ENCODE data around the gene LIPC. TPM values are rescaled to one million over a fixed set of nuclear protein-coding genes. Genes with fewer than 3 reads are reported as not detected.
"Not testable (repeated sequence)": the region's sequence is repeated elsewhere in the genome, so short reads cannot be mapped to it uniquely, and the experiment has no call there.

The LIPC gene
- total RNA-seq, 2 donors from 2014 or later: 0.50 to 0.68 TPM

DNA sequence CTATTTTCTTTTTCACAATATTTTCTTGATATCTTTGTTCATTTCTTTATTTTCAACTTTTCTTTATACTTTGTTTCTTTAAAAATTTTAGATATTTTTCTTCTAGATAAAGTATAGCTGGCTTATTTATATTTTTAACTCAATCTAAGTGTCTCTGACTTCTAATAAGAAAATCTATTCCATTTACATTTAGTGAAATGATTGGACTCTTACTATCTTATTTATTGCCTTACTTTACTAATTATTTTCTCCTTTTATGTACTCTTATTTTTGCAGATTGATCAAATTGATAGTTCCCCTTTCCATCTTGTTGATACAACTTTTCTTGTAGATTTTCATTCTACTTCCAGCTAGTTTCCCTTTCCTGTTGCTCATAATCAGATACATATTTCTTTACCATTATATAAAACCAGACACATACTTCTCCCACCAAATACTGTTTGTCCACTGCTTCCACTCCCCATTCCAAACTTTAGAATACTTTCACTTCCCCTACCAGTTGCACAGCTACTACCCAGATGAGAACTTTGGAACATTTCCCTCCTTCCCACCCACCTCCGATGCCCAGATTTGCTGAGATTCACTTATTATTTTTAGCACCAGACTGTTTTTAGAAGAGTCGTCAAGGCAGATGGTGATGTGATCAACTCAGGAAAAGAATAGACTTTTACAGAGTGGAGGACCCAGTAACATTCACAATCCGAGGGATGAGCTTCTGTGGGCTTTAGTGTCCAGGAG lies 151.5 kb downstream of the LIPC start:
- no peak for DNase-seq
- intact Hi-C loops (cut with DNase I): no loop called here

DNA sequence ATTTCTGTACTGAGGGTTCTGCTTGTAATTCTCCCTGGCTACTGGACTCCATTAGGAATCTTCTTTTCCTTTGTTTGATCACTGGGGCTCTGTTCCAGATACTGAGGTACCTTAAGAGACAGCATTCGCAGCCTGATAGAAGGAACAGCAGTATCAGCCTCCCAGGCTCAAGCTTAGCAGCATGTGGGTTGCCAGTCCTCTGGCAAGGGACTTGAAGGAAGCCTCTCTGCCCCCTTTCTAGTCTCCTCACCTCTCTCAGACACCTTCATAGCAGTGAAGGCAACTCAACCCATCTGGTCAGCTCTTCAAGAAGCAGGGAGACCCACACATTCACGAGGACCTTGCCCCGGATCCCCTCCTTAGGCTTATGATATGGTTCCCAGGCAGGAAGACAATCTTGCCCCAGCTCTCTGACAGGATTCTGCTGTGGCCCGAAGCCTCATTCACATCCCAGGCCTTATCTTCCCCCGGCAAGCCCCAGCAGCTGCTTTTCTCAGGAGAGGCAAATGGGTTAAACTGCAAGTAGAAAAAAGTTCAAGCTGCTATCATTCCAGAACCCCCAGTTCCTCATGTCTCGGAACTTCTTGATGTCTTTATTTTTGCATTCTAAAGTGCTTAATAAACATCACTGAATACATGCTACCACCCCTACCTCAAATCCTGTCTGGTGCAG lies 153.1 kb downstream of the LIPC start:
- DNase-seq: no peak
- no peak for ATAC-seq
- intact Hi-C loops (cut with DNase I): no loop called here

More for the DNA sequence above, 151.5 kb downstream of the LIPC start:
- ATAC-seq: peak in 1 of 2 donors; percentile 26

- no peak for ATAC-seq
- no peak for DNase-seq
- intact Hi-C loops (cut with DNase I): no loop called here
Measured at GRCh38 chr15:58585693-58586443, 154.1 kb downstream of the LIPC start.

DNA sequence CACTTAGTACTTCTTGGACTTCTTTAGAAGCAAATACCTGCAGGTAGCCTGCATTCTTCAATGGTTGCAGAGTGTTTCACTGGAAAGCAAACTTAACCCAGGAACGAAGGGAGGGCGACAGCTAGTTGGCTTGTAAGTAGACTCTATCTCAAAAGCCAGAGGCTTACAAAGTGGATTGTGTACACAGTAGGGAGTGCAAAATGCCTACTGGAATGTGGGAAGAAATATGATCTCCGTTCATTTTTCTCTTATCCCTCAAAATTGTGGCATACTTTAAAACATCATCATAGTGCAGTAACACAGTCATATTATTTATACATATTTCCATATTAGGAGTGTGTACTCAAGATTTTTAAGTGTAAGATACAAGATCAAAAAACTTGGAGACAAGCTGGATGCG lies 155.7 kb downstream of the LIPC start:
- no peak for ATAC-seq
- intact Hi-C loops (cut with DNase I): no loop called here
- no peak for DNase-seq

DNA sequence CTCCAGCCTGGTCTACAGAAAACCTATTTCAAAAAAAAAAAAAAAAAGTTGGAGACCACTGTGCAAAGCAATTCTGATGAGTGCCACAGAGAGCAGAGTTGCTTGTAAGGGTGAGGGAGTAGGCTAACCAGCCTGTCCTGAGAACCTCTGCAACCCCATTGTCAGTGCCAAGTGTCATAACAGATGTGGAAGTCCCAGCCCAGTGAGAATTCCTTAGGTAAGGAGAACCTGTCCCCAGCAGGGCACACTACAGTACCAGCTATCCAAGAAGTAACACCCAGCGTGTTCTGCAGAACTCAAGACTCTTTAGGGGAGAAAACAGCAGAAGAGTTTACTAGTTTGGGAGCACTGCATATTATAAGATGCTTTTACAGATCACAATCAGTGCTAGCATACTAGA lies 156.3 kb downstream of the LIPC start:
- intact Hi-C loops (cut with DNase I): no loop called here
- no peak for ATAC-seq
- no peak for DNase-seq

DNA sequence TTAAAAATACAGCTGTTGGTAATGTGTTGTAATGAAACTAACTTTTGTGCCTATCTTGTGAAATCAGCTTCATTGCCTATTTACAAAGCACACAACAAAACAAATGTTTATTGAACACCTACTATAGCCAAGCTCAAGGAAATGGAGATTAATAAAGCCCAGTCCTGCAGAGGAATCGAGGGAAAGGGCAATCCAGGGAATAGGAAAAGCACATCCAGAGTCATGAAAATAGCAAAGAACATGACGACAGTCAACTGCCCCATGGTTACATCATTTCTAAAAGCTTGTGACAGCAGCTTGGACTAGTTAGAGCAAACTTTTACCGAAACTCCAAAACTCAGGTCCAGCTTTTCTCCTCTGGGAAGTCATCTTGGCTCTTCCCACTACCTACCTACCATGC lies 157.3 kb downstream of the LIPC start:
- DNase-seq: no peak
- intact Hi-C loops (cut with DNase I): no loop called here
- ATAC-seq: no peak

DNA sequence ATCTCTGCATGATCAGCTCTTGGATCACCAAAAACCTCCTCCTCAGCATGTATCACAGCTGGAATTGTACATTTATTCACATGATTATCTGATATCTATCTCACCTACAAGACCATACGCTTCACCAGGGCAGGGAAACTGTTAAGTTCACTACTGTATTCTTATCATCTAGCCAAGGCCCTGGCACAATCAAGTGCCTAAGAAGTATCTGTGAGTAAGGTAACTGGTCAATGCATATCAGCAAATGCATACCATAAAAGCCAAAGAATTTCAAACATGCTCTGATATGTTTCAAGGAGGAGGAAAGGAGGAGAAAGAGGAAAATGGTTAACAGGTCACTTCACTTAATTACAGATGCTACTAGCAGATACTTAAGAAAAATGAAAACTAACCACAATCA lies 158.4 kb downstream of the LIPC start:
- intact Hi-C loops (cut with DNase I): no loop called here
- DNase-seq (no peak), ATAC-seq (no peak)

GRCh38 chr15:58590926-58591325 lies 159.1 kb downstream of the LIPC start:
- intact Hi-C loops (cut with DNase I): no loop called here
- no peak for ATAC-seq
- no peak for DNase-seq

DNA sequence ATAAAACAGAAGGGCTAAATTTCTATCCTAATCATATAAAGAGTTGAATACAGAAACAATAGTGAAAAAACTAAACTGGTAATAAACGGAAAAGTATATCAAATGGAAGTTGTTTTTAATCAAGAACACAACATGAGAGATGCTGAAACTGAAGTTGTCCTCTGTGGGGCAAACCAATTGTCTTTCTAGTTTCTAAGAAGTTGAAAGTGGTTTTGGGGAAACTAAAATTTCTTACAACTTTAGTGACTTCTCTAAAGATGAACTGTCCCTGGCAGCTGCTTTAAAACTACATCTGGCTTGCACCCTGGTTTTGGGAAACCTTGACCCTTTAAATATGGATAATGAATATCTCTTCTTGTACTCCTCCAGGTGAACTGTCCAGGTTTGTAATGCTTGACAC lies 162.1 kb downstream of the LIPC start:
- DNase-seq (no peak), ATAC-seq (no peak)
- intact Hi-C loops (cut with DNase I): no loop called here

DNA sequence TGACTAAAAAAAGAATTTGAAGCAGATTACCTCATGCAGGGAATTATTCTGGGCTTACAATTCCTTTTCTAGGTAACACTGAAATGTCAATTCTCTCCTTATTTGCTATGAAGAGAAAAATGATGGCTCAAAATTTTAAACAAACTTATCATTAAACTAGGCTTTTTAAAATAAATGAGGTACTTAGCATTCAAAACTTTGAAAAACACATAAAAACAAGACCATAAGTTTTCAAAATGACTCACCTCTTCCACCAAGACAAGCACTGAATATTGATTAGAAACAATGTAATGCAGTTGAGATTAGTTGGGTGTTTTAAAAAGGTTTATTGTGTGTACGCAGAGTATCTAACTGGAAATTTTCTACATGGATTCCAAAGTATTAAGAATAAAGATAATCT lies 163.1 kb downstream of the LIPC start:
- intact Hi-C loops (cut with DNase I): no loop called here
- no peak for ATAC-seq
- DNase-seq: no peak

DNA sequence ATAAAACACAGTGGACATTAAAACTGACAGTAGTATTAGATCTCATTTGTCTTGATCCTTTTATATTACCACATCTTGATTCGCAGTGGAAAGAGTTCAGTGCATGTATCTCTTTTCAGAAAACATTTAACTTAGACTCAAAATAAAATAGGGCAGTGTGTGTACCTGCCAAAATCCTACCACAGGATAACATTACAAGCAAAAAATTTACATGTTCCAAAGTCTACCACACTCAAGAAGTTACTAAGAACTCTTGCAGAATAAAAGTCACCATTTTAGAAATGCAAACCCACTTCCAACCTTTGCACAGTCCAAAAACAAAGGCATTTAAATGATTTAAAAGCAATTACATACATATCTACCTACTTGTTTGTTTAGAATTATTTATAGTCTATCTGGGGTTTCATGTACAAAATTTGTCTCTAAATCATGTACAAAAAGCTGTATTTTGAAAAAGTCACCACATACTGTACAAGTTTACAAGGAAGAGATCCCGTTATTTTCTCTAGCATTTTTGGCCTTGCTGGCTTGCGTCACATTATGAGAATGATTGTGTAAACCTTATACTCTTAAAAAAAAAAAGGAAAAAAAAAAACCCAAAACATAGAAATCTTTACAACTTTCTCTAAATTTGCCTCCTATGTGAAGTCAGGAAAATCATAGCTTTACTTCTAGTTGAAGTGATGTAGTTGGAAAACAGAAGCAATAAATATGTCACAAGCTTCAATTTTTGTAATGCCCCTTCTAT lies 163.9 kb downstream of the LIPC start:
- intact Hi-C loops (cut with DNase I): no loop called here
- no peak for ATAC-seq
- no peak for DNase-seq

DNA sequence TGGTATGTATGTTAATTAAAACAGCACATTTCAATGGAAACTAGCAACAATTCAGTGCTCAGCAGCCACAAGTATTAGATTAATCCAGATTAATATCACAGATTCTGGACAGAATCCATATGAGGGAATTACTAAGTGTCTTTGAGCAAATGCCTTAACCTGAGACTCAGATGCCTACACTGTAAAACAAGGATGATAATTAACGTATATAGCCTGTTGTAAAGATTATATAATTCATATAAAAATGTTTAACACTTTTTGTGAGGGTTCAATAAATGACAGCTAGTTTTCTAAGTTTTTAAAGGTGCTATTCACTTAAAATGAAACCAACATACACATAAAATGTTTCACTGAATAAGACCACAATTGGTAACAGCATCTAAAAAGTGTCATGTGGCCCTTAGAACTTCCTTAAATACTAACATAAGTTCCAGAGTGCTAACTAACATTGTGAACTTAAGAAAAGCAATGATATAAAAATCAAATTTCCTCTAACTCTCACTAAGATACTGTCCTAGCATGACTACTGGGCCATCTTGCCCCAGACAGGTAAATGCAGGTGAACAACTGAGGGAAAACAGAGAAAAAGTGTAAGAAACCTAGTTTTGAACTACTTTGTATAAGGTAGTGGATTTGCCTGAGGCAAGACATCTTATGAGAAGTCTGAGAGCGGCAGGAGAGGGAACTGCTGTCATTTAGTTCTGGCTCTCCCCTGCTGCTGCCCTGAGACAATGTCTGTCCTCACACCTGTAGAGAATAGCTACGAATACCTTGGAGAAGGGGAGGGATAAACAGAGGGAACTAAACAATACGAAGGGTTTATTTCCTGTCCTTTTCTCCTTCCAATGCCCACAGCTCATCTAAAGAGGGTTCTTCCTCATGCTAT lies 166.4 kb downstream of the LIPC start:
- ATAC-seq (no peak), DNase-seq (no peak)
- intact Hi-C loops (cut with DNase I): no loop called here

GRCh38 chr15:58598829-58599210 lies 167.0 kb downstream of the LIPC start:
- ATAC-seq (no peak), DNase-seq (no peak)
- intact Hi-C loops (cut with DNase I): no loop called here

DNA sequence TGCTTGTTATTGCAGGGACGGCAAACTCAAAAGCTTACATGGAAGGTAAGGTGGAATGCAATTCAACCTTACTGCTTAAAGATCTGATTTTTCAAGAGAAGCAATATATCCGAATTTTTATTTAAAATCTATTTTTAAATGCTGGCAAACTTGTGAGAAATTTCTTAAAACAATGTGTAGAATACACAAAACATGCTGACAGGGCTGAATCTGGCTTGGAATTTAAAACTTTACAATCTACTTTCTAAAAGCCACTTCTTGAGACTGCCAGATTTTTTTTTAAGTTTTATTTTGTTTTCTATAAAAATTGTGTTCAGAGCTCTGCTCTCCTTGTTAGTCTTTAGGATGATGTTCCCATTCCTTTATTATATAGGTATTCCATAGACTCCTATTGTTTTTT lies 171.0 kb downstream of the LIPC start:
- ATAC-seq (no peak), DNase-seq (no peak)
- intact Hi-C loops (cut with DNase I): no loop called here

- ATAC-seq; DNase-seq; intact Hi-C loops (cut with DNase I): not testable (repeated sequence)
Measured at GRCh38 chr15:58603927-58604326, 172.1 kb downstream of the LIPC start.

GRCh38 chr15:58604455-58604923 lies 172.7 kb downstream of the LIPC start:
- intact Hi-C loops (cut with DNase I): no loop called here
- ATAC-seq: no peak
- no peak for DNase-seq

DNA sequence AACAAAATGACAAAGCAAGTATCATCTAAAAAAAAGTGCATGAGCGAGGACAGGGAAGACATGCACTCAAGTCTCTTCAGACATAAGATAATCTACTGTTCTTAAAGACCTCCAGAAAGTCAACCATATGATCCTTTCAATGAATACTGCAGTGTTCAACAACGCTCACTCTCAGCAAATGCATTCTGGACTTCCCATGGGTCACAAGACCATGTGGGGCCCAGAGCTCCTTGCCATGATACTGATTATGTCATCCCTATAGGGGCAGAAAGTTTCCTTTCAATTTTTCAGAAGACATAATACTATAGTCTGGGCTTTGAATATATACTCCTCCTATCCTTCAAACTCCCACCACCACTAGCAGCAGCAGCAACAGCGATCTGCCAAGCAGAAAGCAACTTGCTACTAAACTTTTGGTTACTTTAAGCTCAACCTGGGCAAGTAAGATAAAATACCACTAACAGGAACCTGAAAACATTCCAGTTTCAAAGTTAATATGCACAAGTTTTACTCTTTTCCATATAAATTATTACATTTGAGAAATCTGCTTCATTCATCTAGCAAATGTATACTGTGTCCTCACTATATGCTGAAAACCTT lies 174.2 kb downstream of the LIPC start:
- no peak for ATAC-seq
- DNase-seq: no peak
- intact Hi-C loops (cut with DNase I): no loop called here

DNA sequence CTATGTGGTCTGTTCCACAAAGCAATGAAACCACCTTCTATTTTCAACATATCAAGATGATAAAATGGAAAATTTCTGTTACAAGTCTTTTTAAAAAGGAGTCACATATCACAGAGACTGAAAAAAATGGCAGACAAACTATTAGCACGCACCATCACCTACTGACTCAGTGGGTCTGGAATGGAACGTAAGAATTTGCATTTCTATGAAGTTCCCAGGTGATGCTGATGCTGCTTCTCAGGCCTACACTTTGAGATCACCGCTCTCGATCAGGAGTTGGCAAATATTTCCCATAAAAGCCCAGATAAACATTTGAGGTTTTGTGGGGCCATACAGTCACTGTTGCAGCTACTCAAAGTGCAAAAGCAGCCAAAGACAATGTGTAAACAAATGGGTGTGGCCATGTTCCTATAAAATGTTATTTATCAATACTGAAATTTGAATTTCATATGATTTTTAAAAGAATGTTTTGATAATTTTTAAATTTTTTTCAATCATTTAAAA lies 174.8 kb downstream of the LIPC start:
- intact Hi-C loops (cut with DNase I): no loop called here
- DNase-seq (no peak), ATAC-seq (no peak)
